Measurements from ENCODE around the gene KRT1. TPM values are rescaled to one million over a fixed set of nuclear protein-coding genes. Genes with fewer than 3 reads are reported as not detected.

KRT1 gene
- total RNA-seq, 1 donor, result 1.8 TPM

GRCh38 chr12:52691076-52691840, 11.1 kb upstream of the KRT1 start:
- Histone ChIP-seq H3K4me1 (ENCODE audit: insufficient read depth, low read length) (peaks cover 8% of the 10 kb centered on the region), H3K4me3 (ENCODE audit: low read length) (peak overlapping the region; percentile 24), H3K9me3 (ENCODE audit: low read depth, low read length) (no peaks in the 10 kb centered on the region), H3K27me3 (ENCODE audit: insufficient read depth, low read length) (peaks cover 17% of the 10 kb centered on the region)

DNA sequence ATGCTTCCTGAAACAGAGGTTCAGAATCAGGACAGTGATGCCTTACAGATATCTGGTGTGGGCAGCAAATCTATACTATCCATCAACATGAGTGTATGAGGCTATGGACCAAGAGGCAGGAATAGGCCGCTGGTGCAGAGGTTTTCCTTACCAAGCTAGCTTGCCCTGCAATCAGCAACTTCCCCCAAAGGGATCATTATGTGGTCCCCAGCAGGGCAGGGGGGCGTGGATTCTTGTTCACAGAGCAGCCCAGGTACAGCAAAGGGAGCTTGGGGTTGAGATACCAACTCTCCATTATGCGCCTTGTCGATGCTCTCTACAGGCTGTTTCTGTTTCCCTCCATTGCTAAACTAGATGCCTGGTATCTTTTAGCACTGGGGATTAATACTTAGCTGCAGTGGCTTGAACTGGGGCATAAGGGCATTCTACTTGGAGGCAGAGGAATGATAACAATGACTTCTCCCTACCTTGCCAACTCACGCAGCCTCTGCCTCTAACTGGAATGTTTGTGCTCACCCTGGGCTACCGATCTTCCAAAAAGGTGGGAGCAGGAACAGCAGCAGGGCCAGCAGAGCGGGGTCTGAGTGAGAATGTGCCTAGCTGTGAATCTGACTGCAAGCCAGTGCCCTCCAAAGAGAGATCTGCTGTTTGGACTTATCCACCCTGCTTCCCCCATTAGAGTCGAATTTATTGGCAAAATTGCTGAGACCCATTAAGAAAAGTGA, 10.3 kb upstream of the KRT1 start:
- peaks cover 8% of the 10 kb centered on the region for H3K4me1 ChIP-seq (ENCODE audit: insufficient read depth, low read length)
- H3K9me3 ChIP-seq (ENCODE audit: low read depth, low read length), result no peaks in the 10 kb centered on the region
- peak overlapping the region; percentile 24 for H3K4me3 ChIP-seq (ENCODE audit: low read length)
- H3K27me3 ChIP-seq (ENCODE audit: insufficient read depth, low read length), result peaks cover 17% of the 10 kb centered on the region

GRCh38 chr12:52689936-52690335, 9.7 kb upstream of the KRT1 start:
- H3K4me3 ChIP-seq (ENCODE audit: low read length), result no peak overlapping the region
- H3K27me3 ChIP-seq (ENCODE audit: insufficient read depth, low read length), result peaks cover 17% of the 10 kb centered on the region
- peaks cover 8% of the 10 kb centered on the region for H3K4me1 ChIP-seq (ENCODE audit: insufficient read depth, low read length)
- H3K9me3 ChIP-seq (ENCODE audit: low read depth, low read length), result no peaks in the 10 kb centered on the region

DNA sequence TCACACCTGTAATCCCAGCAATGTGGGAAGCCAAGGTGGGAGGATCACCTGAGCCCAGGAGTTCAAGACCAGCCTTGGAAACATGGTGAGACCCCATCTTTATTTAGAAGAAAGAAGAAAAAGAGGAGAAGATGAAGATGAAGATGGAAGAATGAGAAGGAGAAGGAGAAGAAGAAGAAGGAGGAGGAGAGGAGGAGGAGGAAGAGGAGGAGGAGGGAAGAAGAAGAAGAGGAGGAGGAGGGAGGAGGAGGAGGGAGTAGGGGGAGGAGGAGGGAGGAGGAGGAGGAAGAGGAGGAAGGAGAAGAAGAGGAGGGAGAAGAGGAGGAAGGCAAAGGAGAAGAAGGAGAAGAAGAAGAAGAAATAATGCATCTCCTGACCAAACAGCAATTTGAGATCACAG, 9.0 kb upstream of the KRT1 start:
- H3K4me1 ChIP-seq (ENCODE audit: insufficient read depth, low read length), result peaks cover 8% of the 10 kb centered on the region
- no peak overlapping the region for H3K4me3 ChIP-seq (ENCODE audit: low read length)
- H3K9me3 ChIP-seq (ENCODE audit: low read depth, low read length), result no peaks in the 10 kb centered on the region
- H3K27me3 ChIP-seq (ENCODE audit: insufficient read depth, low read length), result peaks cover 17% of the 10 kb centered on the region

GRCh38 chr12:52688481-52688880, 8.3 kb upstream of the KRT1 start:
- Histone ChIP-seq H3K4me3 (ENCODE audit: low read length) (no peak overlapping the region), H3K4me1 (ENCODE audit: insufficient read depth, low read length) (peaks cover 8% of the 10 kb centered on the region), H3K9me3 (ENCODE audit: low read depth, low read length) (no peaks in the 10 kb centered on the region), H3K27me3 (ENCODE audit: insufficient read depth, low read length) (peaks cover 17% of the 10 kb centered on the region)

DNA sequence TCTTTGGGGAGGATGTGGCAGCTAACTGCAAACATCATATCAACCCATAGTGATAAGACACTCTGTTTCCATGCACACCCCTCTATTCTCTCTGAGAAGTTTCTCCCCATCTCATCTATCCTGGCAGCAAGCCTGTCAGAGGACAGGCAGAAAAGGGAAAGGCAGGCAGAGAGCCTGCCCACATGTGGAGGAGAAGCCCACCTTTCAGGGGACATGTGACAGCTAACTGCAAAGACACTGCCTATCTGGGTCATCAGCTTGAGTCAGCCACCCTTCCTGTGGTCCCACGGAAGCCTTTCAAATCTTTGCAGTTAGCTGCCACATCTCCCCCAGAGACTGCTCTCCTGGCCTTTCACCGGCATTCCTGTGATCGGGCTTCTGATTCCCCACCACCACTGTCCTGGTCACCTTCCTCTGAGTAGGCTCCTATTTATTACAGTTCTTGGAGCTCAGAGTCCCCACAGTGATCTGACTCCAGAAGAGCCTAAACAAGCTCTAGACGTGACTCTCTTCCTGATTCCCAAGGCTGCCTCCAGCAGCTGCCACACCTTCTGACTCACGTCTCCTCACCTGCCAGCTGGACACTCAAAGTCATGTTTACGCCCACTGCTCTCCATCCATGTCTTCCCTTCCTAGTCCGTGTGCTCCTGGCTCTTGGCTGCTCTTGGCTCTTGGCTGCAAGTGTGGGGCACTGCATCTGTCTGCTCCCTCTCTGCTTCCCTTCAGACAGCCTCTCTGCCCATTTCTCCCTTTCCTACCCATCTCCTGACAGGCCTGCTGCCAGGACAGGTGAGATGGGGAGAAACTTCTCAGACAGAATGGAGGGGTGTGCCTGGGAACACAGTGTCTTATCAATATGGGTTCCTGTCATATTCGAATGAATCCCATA, 7.5 kb upstream of the KRT1 start:
- Histone ChIP-seq H3K4me3 (ENCODE audit: low read length) (no peak overlapping the region), H3K9me3 (ENCODE audit: low read depth, low read length) (no peaks in the 10 kb centered on the region), H3K27me3 (ENCODE audit: insufficient read depth, low read length) (peaks cover 17% of the 10 kb centered on the region), H3K4me1 (ENCODE audit: insufficient read depth, low read length) (peaks cover 8% of the 10 kb centered on the region)

DNA sequence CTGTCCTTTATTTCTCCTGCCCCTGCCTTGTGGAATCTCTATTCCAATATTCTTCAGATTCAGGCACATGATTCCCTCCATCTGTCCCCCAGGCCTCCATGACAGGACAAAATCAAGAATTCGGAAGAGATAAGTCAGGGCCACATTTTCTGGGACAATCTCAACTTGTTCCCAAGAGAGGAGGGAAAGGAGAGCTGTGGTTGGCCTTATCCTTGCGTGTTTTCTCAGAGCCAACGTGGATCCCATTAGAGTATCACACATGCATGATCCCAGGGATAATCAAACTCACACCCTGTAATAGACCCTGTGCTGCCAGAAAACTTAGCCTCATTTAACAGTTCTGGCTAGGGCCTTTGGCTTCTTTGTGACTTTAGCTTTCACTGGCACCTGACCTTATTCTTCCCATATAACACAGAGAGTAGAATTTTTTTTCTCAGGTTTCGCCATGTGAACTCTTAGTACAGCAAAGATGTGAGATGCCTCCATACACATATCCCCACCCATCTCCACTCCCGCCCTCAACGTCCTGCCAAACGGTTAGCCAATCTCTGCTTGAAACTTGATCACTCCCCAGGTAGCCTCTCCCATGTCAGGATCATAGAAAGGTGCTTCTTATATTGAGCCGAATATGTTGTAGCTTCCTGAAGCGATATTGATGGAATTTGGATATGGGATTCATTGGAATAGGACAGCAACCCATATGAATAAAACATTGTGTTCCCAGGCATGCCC, 6.7 kb upstream of the KRT1 start:
- no peaks in the 10 kb centered on the region for H3K9me3 ChIP-seq (ENCODE audit: low read depth, low read length)

DNA sequence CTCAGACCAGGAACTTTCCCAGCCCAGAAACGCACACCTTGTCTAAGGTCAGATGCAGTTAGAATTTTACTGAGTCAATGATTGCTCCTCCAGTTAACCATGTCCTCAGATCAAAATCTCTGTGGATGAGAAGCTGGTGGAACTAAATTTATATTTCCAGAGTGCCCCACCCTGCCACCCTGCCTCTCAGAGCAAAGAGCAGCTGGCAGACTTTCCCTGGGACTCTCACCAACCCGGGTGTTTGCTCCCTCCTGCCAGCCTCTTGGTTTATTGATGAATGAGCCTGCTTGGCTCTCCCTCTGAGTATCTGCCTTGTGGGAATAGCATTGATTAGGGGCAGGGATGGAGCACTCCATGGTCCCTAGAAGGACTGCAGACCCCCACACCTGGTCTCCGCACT, 5.9 kb upstream of the KRT1 start:
- Histone ChIP-seq H3K27me3 (ENCODE audit: insufficient read depth, low read length) (peaks cover 9% of the 10 kb centered on the region), H3K4me3 (ENCODE audit: low read length) (no peak overlapping the region), H3K9me3 (ENCODE audit: low read depth, low read length) (no peaks in the 10 kb centered on the region), H3K4me1 (ENCODE audit: insufficient read depth, low read length) (peaks cover 16% of the 10 kb centered on the region)

More for the DNA sequence above, 6.7 kb upstream of the KRT1 start:
- H3K4me1 ChIP-seq (ENCODE audit: insufficient read depth, low read length), result peaks cover 10% of the 10 kb centered on the region
- no peak overlapping the region for H3K4me3 ChIP-seq (ENCODE audit: low read length)
- peaks cover 14% of the 10 kb centered on the region for H3K27me3 ChIP-seq (ENCODE audit: insufficient read depth, low read length)

- H3K4me3 ChIP-seq (ENCODE audit: low read length), result no peak overlapping the region
Observed at GRCh38 chr12:52685406-52685890, 5.2 kb upstream of the KRT1 start.

DNA sequence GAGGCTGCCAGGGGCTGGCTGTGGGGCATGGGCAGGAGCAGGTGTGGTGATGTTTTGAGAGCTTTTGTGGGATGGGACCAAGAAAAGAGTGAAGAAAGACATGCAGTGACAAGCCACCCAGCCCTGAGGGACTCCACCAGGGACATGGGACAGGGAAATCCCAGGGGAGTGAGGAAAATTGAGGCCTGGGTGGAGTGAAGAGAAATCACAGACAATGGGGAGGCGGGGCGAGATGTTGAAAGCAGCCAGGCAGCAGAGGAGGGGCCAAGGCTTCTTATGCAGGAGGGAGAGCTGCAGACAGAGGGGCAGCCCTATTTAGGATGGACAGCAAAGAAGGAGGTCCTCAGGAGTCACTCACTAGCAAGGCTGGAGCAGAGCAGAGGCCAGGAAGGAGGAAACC, 4.2 kb upstream of the KRT1 start:
- no peaks in the 10 kb centered on the region for H3K27me3 ChIP-seq (ENCODE audit: insufficient read depth, low read length)
- H3K4me3 ChIP-seq (ENCODE audit: low read length), result no peak overlapping the region
- no peaks in the 10 kb centered on the region for H3K9me3 ChIP-seq (ENCODE audit: low read depth, low read length)
- peaks cover 12% of the 10 kb centered on the region for H3K4me1 ChIP-seq (ENCODE audit: insufficient read depth, low read length)

More at GRCh38 chr12:52685406-52685890, 5.2 kb upstream of the KRT1 start:
- Histone ChIP-seq H3K9me3 (ENCODE audit: low read depth, low read length) (no peaks in the 10 kb centered on the region), H3K4me1 (ENCODE audit: insufficient read depth, low read length) (peaks cover 14% of the 10 kb centered on the region), H3K27me3 (ENCODE audit: insufficient read depth, low read length) (peaks cover 4% of the 10 kb centered on the region)

GRCh38 chr12:52683575-52684300, 3.5 kb upstream of the KRT1 start:
- H3K27me3 ChIP-seq (ENCODE audit: insufficient read depth, low read length), result no peaks in the 10 kb centered on the region
- peaks cover 12% of the 10 kb centered on the region for H3K4me1 ChIP-seq (ENCODE audit: insufficient read depth, low read length)
- H3K4me3 ChIP-seq (ENCODE audit: low read length), result no peak overlapping the region
- no peaks in the 10 kb centered on the region for H3K9me3 ChIP-seq (ENCODE audit: low read depth, low read length)

- Histone ChIP-seq H3K4me3 (ENCODE audit: low read length) (no peak overlapping the region), H3K4me1 (ENCODE audit: insufficient read depth, low read length) (peaks cover 12% of the 10 kb centered on the region), H3K27me3 (ENCODE audit: insufficient read depth, low read length) (no peaks in the 10 kb centered on the region), H3K9me3 (ENCODE audit: low read depth, low read length) (no peaks in the 10 kb centered on the region)
Observed at GRCh38 chr12:52682938-52683574, 2.8 kb upstream of the KRT1 start.

DNA sequence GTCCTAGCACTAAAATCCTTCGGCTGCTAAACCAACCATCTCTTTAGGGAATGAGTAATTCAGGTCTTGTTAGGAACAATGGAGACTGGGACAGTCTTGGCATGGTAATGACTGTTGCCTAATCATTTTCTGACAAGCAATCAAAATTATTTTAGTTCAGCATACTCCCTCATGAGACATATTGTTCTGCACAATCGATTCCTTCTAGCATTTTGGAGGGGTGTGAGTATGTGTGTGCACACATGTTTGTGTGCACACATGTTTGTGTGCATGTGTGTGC, 2.1 kb upstream of the KRT1 start:
- no peaks in the 10 kb centered on the region for H3K9me3 ChIP-seq (ENCODE audit: low read depth, low read length)
- H3K4me3 ChIP-seq (ENCODE audit: low read length), result no peak overlapping the region
- H3K4me1 ChIP-seq (ENCODE audit: insufficient read depth, low read length), result peaks cover 12% of the 10 kb centered on the region
- H3K27me3 ChIP-seq (ENCODE audit: insufficient read depth, low read length), result no peaks in the 10 kb centered on the region
